ENCODE measurements around the gene USPL1.

USPL1 gene

GRCh38 chr13:30685987-30686386 lies 68.3 kb downstream of the USPL1 start:
- Histone ChIP-seq H3K9me3 (ENCODE audit: control insufficient read depth, insufficient read depth, low read length) (no peaks in the 10 kb centered on the region), H3K9ac (ENCODE audit: low read depth, low read length) (no peak overlapping the region), H3K36me3 (ENCODE audit: insufficient read depth, low read length) (no peaks in the 10 kb centered on the region), H3K4me1 (ENCODE audit: insufficient read depth, low read length) (0 out of 2 replicates have a peak, but pooled peaks cover 3% of the 10 kb centered on the region)

DNA sequence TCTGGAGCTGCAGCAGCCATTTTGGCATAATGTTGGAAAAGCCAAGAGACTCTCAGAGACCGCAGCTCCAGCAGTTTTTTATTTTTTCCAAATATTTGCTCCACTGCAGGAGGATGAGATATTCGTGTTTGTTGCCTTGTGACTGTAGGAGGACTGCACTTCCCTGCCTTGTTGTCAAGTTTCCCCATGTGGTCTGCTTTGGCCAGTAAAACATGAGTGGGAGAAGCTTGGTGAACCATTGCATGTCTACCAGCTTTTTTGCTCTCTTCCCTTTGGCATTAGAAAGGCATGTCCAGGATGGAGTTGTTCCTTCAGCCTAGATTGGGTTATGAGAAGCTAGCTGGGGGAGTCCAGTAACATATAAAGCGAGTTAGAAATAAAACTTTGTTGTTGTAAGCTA lies 69.9 kb downstream of the USPL1 start:
- Histone ChIP-seq H3K36me3 (ENCODE audit: insufficient read depth, low read length) (no peaks in the 10 kb centered on the region), H3K9ac (ENCODE audit: low read depth, low read length) (no peak overlapping the region), H3K4me1 (ENCODE audit: insufficient read depth, low read length) (0 out of 2 replicates have a peak, but pooled peaks cover 3% of the 10 kb centered on the region), H3K9me3 (ENCODE audit: control insufficient read depth, insufficient read depth, low read length) (no peaks in the 10 kb centered on the region)

DNA sequence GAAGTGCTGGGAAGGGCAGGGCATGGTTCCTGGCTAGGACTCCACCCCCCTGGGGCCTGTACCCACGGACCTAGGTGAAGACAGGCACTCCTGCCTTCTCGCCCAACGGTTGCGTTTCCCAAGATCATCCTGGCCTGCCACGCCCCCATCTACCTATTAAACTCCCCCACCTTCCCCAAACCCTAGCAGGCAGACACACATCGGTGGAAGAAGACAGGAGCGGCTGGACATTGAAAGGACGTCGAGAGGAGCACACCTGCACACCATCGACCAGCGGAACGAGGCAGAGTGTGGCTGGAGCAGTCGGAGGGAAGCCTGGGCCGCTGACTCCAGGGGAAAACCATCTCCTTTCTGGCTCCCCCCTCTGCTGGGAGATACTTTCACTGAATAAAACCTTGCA lies 72.0 kb downstream of the USPL1 start:
- Histone ChIP-seq H3K9ac (ENCODE audit: low read depth, low read length) (no peak overlapping the region), H3K9me3 (ENCODE audit: control insufficient read depth, insufficient read depth, low read length) (no peaks in the 10 kb centered on the region), H3K36me3 (ENCODE audit: insufficient read depth, low read length) (no peaks in the 10 kb centered on the region), H3K4me1 (ENCODE audit: insufficient read depth, low read length) (0 out of 2 replicates have a peak, but pooled peaks cover 3% of the 10 kb centered on the region)

DNA sequence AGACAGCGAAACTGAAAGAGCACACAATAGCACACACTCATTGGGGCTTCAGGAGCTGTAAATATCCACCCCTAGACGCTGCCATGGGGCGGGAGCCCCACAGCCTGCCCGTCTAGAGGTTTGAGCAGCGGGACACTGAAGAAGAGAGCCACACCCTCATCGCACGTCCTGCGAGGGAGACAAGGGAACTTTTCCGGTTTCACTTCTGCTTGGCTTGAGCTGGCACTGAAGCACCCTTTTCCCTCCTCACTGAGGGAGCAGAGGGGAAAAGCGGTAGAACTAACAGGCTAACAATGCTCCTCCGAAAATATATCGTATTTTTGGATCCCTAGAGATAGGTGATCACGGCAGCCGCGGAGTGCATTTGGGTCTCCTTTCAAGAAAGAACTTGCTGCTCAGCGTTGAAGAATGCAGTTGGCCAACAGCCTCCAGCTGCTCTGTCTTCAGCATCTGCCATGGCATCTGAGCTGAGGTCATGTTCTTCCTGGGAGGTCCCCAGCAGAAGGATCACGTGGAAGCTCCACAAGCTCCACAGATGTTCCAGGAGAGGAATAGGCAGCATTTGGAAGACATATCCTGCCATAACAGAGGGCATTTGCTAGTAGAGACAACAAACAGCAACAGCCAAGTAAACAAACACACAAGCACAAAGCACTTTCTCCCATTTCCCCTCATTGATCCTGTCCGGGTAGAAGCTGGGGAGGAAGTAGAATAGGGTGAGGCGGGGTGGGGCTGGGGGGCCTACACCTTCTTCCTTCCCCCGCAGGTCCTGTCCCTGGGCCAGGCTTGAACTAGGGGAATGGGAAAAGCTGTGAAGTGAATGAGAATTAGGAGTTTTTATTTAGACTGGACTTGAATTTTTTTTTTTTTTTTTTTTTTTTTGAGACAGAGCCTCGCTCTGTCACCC lies 72.8 kb downstream of the USPL1 start:
- peaks cover 5% of the 10 kb centered on the region; the same call in 1 of the 2 replicates for H3K4me1 ChIP-seq (ENCODE audit: insufficient read depth, low read length)
- no peak overlapping the region for H3K9ac ChIP-seq (ENCODE audit: low read depth, low read length)
- no peaks in the 10 kb centered on the region for H3K36me3 ChIP-seq (ENCODE audit: insufficient read depth, low read length)
- no peaks in the 10 kb centered on the region for H3K9me3 ChIP-seq (ENCODE audit: control insufficient read depth, insufficient read depth, low read length)

DNA sequence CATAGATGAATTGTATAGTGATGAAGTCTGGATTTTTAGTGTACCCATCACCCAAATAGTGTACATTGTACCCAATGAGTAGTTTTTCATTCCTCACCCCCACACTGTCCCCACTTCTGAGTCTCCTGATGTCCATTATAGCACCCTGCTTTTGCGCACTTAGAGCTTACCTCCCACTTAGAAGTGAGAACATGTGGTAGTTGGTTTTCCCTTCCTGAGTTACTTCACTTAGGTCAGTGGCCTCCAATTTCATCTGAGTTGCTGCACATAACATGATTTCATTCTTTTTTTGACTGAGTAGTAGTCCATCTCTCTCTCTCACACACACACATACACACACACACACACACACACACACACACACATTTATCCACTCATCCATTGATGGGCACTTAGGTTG lies 74.4 kb downstream of the USPL1 start:
- Histone ChIP-seq H3K4me1 (ENCODE audit: insufficient read depth, low read length) (peaks cover 19% of the 10 kb centered on the region; the same call in 1 of the 2 replicates), H3K9ac (ENCODE audit: low read depth, low read length) (no peak overlapping the region), H3K9me3 (ENCODE audit: control insufficient read depth, insufficient read depth, low read length) (no peaks in the 10 kb centered on the region), H3K36me3 (ENCODE audit: insufficient read depth, low read length) (no peaks in the 10 kb centered on the region)

GRCh38 chr13:30696278-30697176 lies 78.8 kb downstream of the USPL1 start:
- H3K9ac ChIP-seq (ENCODE audit: low read depth, low read length): no peak overlapping the region
- peaks cover 16% of the 10 kb centered on the region; the same call in 1 of the 2 replicates for H3K4me1 ChIP-seq (ENCODE audit: insufficient read depth, low read length)
- no peaks in the 10 kb centered on the region for H3K36me3 ChIP-seq (ENCODE audit: insufficient read depth, low read length)
- H3K9me3 ChIP-seq (ENCODE audit: control insufficient read depth, insufficient read depth, low read length): no peaks in the 10 kb centered on the region

DNA sequence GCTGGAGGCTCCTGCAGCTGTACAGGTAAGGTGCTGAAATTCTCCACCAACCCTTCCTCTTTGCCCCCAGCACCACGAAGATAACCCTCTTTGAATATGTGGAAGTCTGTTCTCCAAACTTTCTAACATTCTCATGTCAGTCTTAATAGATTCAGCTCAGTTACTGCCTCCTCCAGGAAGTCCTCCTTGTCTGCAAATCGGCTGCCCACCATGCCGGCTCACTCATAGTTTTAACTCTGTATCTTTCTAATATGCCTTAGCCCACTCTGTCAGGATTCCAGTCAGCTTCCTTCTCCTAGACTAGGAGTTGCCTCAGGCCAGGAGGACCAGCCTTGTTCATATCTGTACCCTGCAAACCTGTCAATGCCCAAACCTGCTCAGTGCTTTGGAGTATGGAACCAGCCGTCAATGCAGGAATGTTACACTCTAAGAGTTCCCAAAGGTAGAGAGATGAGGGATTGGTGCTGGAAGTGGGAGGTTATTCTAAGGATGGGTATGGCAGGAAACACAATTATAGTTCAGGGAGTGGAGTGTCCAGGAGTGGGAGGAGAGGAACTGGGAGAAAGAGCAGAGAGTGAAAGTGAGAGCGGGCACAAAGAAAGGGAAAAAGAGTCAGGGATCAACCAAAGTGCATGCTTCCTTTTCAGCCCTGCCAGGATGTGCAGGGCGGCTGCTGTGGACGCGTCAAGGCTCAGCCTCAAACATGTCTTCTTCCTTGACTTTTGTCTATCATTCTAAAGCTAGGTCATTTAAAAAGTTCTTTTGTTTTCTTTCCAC lies 79.6 kb downstream of the USPL1 start:
- Histone ChIP-seq H3K36me3 (ENCODE audit: insufficient read depth, low read length) (no peaks in the 10 kb centered on the region), H3K4me1 (ENCODE audit: insufficient read depth, low read length) (peaks cover 16% of the 10 kb centered on the region; the same call in 1 of the 2 replicates), H3K9me3 (ENCODE audit: control insufficient read depth, insufficient read depth, low read length) (no peaks in the 10 kb centered on the region), H3K9ac (ENCODE audit: low read depth, low read length) (no peak overlapping the region)

GRCh38 chr13:30697996-30698401 lies 80.3 kb downstream of the USPL1 start:
- Histone ChIP-seq H3K9me3 (ENCODE audit: control insufficient read depth, insufficient read depth, low read length) (no peaks in the 10 kb centered on the region), H3K4me1 (ENCODE audit: insufficient read depth, low read length) (peaks cover 16% of the 10 kb centered on the region; the same call in 1 of the 2 replicates), H3K9ac (ENCODE audit: low read depth, low read length) (no peak overlapping the region), H3K36me3 (ENCODE audit: insufficient read depth, low read length) (no peaks in the 10 kb centered on the region)

- peaks cover 16% of the 10 kb centered on the region; the same call in 1 of the 2 replicates for H3K4me1 ChIP-seq (ENCODE audit: insufficient read depth, low read length)
- H3K9me3 ChIP-seq (ENCODE audit: control insufficient read depth, insufficient read depth, low read length): no peaks in the 10 kb centered on the region
- H3K9ac ChIP-seq (ENCODE audit: low read depth, low read length): no peak overlapping the region
- no peaks in the 10 kb centered on the region for H3K36me3 ChIP-seq (ENCODE audit: insufficient read depth, low read length)
Observed at GRCh38 chr13:30698488-30699005, 80.8 kb downstream of the USPL1 start.

DNA sequence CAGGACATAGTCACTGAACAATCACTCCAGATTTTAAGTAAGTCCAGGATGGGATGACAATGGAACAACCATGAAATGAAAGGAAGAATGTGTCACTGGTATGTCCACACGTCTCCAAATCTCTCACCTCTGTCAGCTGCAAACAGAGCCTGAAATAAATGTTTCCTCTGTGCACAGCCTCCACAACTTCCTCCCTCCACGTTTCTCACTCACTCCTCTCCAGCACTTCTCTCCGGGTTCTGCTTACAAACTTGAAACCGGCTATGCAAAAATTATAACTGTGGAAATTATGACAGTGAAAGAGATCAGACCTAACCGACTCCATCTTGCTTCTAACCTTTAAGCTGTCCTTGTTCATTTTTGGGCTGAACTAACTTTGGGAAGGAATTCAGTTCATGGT lies 82.6 kb downstream of the USPL1 start:
- Histone ChIP-seq H3K9me3 (ENCODE audit: control insufficient read depth, insufficient read depth, low read length) (no peaks in the 10 kb centered on the region), H3K36me3 (ENCODE audit: insufficient read depth, low read length) (no peaks in the 10 kb centered on the region), H3K9ac (ENCODE audit: low read depth, low read length) (no peak overlapping the region)

DNA sequence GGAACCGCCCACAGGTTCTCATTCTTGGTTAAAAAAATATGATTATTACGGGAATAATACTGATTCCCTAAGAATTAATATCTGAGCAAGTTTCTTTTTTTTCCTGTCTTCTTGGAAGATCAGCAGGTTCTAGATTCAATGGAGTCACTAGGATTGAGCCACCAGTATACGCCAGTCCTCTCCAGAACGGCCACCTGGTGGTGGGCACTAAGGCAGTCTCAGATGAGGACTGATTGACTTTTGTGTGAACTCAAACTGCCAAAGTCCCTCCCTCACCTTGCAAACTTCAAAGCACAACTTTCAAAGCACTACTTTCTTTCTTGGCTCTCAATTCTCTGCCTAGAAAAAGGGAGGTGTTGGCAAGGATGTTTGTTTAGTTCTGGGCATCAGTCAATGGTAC lies 84.3 kb downstream of the USPL1 start:
- H3K4me1 ChIP-seq (ENCODE audit: insufficient read depth, low read length): peaks cover 4% of the 10 kb centered on the region; the same call in 1 of the 2 replicates
- no peak overlapping the region for H3K9ac ChIP-seq (ENCODE audit: low read depth, low read length)
- no peaks in the 10 kb centered on the region for H3K9me3 ChIP-seq (ENCODE audit: control insufficient read depth, insufficient read depth, low read length)
- H3K36me3 ChIP-seq (ENCODE audit: insufficient read depth, low read length): no peaks in the 10 kb centered on the region

More for the DNA sequence above, 82.6 kb downstream of the USPL1 start:
- H3K4me1 ChIP-seq (ENCODE audit: insufficient read depth, low read length): peaks cover 15% of the 10 kb centered on the region; the same call in 1 of the 2 replicates

DNA sequence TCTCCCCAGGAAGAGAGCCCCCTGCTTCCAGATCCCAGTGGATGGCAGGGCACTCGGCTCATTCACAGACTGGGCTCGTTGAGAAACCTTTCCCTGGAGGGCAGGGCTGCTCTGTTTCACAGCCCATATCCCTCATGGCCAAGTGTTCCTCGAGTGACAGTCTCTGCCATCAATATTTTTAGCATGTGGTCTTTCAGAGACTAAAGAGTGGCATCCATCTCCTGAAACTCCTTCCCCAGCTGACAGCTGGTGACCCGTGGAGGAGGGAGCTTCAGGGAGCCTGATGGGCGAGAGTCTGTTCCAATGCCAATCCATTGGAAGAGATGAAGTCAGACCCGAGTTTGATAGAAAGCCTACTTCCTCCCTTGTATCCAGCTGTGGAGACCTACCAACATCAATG lies 86.9 kb downstream of the USPL1 start:
- Histone ChIP-seq H3K9me3 (ENCODE audit: control insufficient read depth, insufficient read depth, low read length) (no peaks in the 10 kb centered on the region), H3K9ac (ENCODE audit: low read depth, low read length) (no peak overlapping the region), H3K36me3 (ENCODE audit: insufficient read depth, low read length) (no peaks in the 10 kb centered on the region), H3K4me1 (ENCODE audit: insufficient read depth, low read length) (peaks cover 4% of the 10 kb centered on the region; the same call in 1 of the 2 replicates)

GRCh38 chr13:30705680-30706079 lies 88.0 kb downstream of the USPL1 start:
- H3K36me3 ChIP-seq (ENCODE audit: insufficient read depth, low read length): no peaks in the 10 kb centered on the region
- H3K9me3 ChIP-seq (ENCODE audit: control insufficient read depth, insufficient read depth, low read length): no peaks in the 10 kb centered on the region
- no peak overlapping the region for H3K9ac ChIP-seq (ENCODE audit: low read depth, low read length)
- peaks cover 4% of the 10 kb centered on the region; the same call in 1 of the 2 replicates for H3K4me1 ChIP-seq (ENCODE audit: insufficient read depth, low read length)

All from ES-I3 (cell line).